Stomach (tissue), 9 donors: Measurements from ENCODE around the gene BDKRB1. TPM values are rescaled to one million over a fixed set of nuclear protein-coding genes. Genes with fewer than 3 reads are reported as not detected.

Experiments used
- DNase-seq, 2 donors: peaks; one replicate each; pipeline versions ENCODE4 v3.0.0 to v3.0.0-alpha.2; 2013 to 2019
- H3K27ac ChIP-seq, 5 donors: fragments of 200-600 bp in 4 of 5; sonication (generic) in 4 of 5; one replicate each; pipeline ENCODE4 v1.5.1; 2013 to 2019; ENCODE audit warnings: mild to moderate bottlenecking in 1 of 5, moderate library complexity in 1 of 5
- H3K27me3 ChIP-seq, 3 donors: fragments of 200-600 bp; sonication (generic); one replicate each; pipeline ENCODE4 v1.5.1; 2017 to 2019; ENCODE audit warnings: mixed run types in 1 of 3
- H3K36me3 ChIP-seq, 4 donors: fragments of 200-600 bp; sonication (generic); 1 replicate in 3 of 4; 2 replicates in 1 of 4; pipeline ENCODE4 v1.5.1; 2016 to 2019
- H3K4me1 ChIP-seq, 4 donors: fragments of 200-600 bp; sonication (generic); one replicate each; pipeline ENCODE4 v1.5.1; 2016 to 2019
- H3K4me3 ChIP-seq, 4 donors: fragments of 200-600 bp; sonication (generic) in 3 of 4; one replicate each; pipeline ENCODE4 v1.5.1; 2016 to 2019; ENCODE audit warnings: mild to moderate bottlenecking in 1 of 4
- H3K9me3 ChIP-seq, 4 donors: fragments of 200-600 bp; sonication (generic); one replicate each; pipeline ENCODE4 v1.5.1; 2016 to 2019
- CTCF ChIP-seq, 7 experiments: fragments of 450-650 bp in 4 of 7; fragments of 200-600 bp in 3 of 7; sonication (generic) in 3 of 7; IDR thresholded peaks; one replicate each; pipeline ENCODE4 v1.5.1; 2016 to 2019; ENCODE audit warnings: antibody characterized with exemption in 7 of 7, control low read depth in 2 of 7, mild to moderate bottlenecking in 1 of 7
- EP300 ChIP-seq: sonication (generic); formaldehyde crosslinking; IDR thresholded peaks from one replicate; pipeline ENCODE4 v1.6.1; 2017; ENCODE audit warnings: antibody characterized with exemption
- POLR2A ChIP-seq, 4 donors: fragments of 450-650 bp; IDR thresholded peaks; one replicate each; pipeline ENCODE4 v1.6.1; 2016; ENCODE audit warnings: antibody characterized with exemption in 4 of 4, control low read depth in 2 of 4, mild to moderate bottlenecking in 1 of 4, moderate library complexity in 1 of 4
- POLR2AphosphoS5 ChIP-seq, 3 donors: sonication (generic); formaldehyde crosslinking; IDR thresholded peaks; one replicate each; pipeline ENCODE4 v1.6.1; 2016; ENCODE audit warnings: antibody characterized with exemption in 3 of 3
- WGBS, 5 donors: extraction: QIAGEN DNeasy Blood & Tissue Kit in 3 of 5; methylation state at CpG; one replicate each; pipeline versions ENCODE4 v1.1.5 to v1.1.7; 2013 to 2018; 5-methylcytosine and 5-hydroxymethylcytosine counted together
- intact Hi-C: fragments of 100-400 bp; cut with DNase I; formaldehyde crosslinking; loops from one replicate; pipeline ENCODE4 v1.15.1; 2023; ENCODE audit warnings: low total_unique reads
- polyA plus RNA-seq, 3 donors: library from polyadenylated mRNA; stranded (reverse); fragments of 200-250 nt; gene quantifications; one replicate each; pipeline ENCODE4 v1.2.3, GENCODE V29; 2013
- total RNA-seq, 5 donors: library from RNA; depleted of rRNA; stranded (reverse); fragments of >200 nt; gene quantifications; one replicate each; pipeline versions ENCODE4 v1.1.0 to v1.2.3, GENCODE V29; 2014 to 2016
- donor health status: healthy with polysubstance abuse.
- donor health status: Bipolar disorder and iron deficiency.
- donor health status: healthy.

The BDKRB1 gene
- total and polyA plus RNA-seq, 8 donors = 0.92 to 7.1 (median 4.2) TPM; not detected in 3

GRCh38 chr14:96227428-96227827 lies 28.6 kb upstream of the BDKRB1 start:
- peaks cover 2 to 11% (median 7%) of the 10 kb centered on the region in 4 donors for H3K9me3 ChIP-seq
- TF ChIP-seq POLR2AphosphoS5 (IDR thresholded peaks at IDR 0.05) = no peak
- peak in 1 of 7 experiments; percentile 7 for TF ChIP-seq CTCF (IDR thresholded peaks at IDR 0.05)
- TF ChIP-seq EP300 = no peak
- intact Hi-C loops = no loop called here

DNA sequence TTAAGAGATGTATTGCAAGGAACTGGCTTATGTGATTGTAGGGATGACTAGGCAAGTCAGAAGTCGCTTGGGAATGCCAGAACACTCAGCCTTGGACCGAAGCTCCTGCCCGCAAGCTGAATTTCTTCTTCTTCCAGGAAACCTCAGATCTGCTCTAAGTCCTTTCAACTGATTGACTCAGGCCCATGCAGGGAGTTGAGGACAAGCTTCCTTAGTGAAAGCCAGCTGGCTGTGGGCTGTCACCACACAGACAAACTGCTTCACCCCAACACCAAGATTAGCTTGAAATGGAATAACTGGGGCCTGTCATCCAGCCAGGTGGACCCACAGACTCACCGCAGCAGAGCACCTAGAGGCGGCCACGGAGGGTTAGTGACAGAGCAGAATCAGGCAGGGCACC lies 26.7 kb upstream of the BDKRB1 start:
- intact Hi-C loops = no loop called here
- H3K9me3 ChIP-seq = peaks cover 2 to 11% (median 7%) of the 10 kb centered on the region in 4 donors
- no peak overlapping the region for H3K4me3 ChIP-seq
- H3K4me1 ChIP-seq = peaks cover 0 to 19% (median 17%) of the 10 kb centered on the region in 4 donors
- TF ChIP-seq POLR2AphosphoS5 (IDR thresholded peaks at IDR 0.05) = no peak
- no peak for TF ChIP-seq CTCF (IDR thresholded peaks at IDR 0.05)
- TF ChIP-seq EP300 = no peak
- TF ChIP-seq POLR2A (IDR thresholded peaks at IDR 0.05) = no peak
- no peak for DNase-seq
- H3K27me3 ChIP-seq = no peaks in the 10 kb centered on the region
- no peak overlapping the region for H3K27ac ChIP-seq
- H3K36me3 ChIP-seq = no peaks in the 10 kb centered on the region
- WGBS, 5 donors = 80 to 94% (median 91%) methylated on average over 6 of the region's 6 CpGs

More at GRCh38 chr14:96227428-96227827, 28.6 kb upstream of the BDKRB1 start:
- no peak overlapping the region for H3K4me3 ChIP-seq
- DNase-seq = no peak
- H3K4me1 ChIP-seq = peaks cover 0 to 20% (median 16%) of the 10 kb centered on the region in 4 donors
- H3K36me3 ChIP-seq = no peaks in the 10 kb centered on the region
- H3K27ac ChIP-seq = no peak overlapping the region
- WGBS, 5 donors = 82 to 92% (median 86%) methylated on average over 7 of the region's 7 CpGs
- H3K27me3 ChIP-seq = no peaks in the 10 kb centered on the region

GRCh38 chr14:96231056-96231455 lies 25.0 kb upstream of the BDKRB1 start:
- TF ChIP-seq POLR2A (IDR thresholded peaks at IDR 0.05) (no peak), EP300 (no peak), POLR2AphosphoS5 (IDR thresholded peaks at IDR 0.05) (no peak), CTCF (IDR thresholded peaks at IDR 0.05) (no peak)
- H3K36me3 ChIP-seq = no peaks in the 10 kb centered on the region
- peak in 1 of 2 donors; percentile 56 for DNase-seq
- H3K27me3 ChIP-seq = no peaks in the 10 kb centered on the region
- H3K27ac ChIP-seq = peak overlapping the region in 2 of 5 donors; percentile 22 to 48
- peaks cover 2 to 11% (median 7%) of the 10 kb centered on the region in 4 donors for H3K9me3 ChIP-seq
- H3K4me1 ChIP-seq = peaks cover 0 to 14% (median 1%) of the 10 kb centered on the region in 4 donors
- 63 to 78% (median 77%) methylated on average over 4 of the region's 4 CpGs for WGBS, 5 donors
- no peak overlapping the region for H3K4me3 ChIP-seq
- intact Hi-C loops = no loop called here

DNA sequence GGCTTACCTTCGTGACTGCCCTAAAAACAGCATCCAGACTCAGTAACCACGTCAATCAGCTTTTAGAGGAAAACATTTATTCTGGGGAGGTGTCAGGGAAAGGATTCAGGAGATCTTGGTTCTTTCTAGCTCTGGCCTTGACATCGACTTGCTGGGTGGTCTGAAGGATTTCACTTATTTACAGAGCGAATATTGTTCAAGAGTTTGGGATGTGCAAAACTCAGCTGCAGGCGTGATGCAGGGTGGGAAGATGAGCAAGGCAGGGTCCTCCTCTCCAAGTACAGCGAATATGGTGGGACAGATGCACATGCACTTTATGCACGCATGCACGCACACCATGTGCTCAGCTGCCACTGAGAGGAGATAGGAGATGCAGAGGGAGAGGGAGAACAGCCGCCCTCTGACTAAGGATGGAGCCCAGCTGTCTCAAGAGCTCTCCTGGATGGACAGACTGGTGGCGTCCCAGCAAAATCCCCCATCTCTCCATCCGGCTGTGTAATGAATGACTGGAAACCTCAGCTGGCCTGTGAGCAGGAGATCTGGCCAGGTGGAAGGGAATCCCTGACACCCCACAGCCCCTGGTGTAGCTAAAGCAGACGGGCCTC lies 24.4 kb upstream of the BDKRB1 start:
- peak overlapping the region in 2 of 5 donors; percentile 22 to 48 for H3K27ac ChIP-seq

GRCh38 chr14:96232506-96232905 lies 23.5 kb upstream of the BDKRB1 start:
- H3K27ac ChIP-seq = no peak overlapping the region
- H3K4me3 ChIP-seq = no peak overlapping the region
- H3K4me1 ChIP-seq = peaks cover 0 to 14% (median 0%) of the 10 kb centered on the region in 4 donors
- 67 to 80% (median 75%) methylated on average over 11 of the region's 11 CpGs for WGBS, 5 donors
- no peak for TF ChIP-seq POLR2AphosphoS5 (IDR thresholded peaks at IDR 0.05)
- no peak for TF ChIP-seq CTCF (IDR thresholded peaks at IDR 0.05)
- peaks cover 0 to 6% (median 1%) of the 10 kb centered on the region in 4 donors for H3K36me3 ChIP-seq
- DNase-seq = no peak
- no peaks in the 10 kb centered on the region for H3K27me3 ChIP-seq
- intact Hi-C loops = no loop called here
- H3K9me3 ChIP-seq = peaks cover 2 to 11% (median 7%) of the 10 kb centered on the region in 4 donors

More for the DNA sequence above, 24.4 kb upstream of the BDKRB1 start:
- intact Hi-C loops = no loop called here
- Histone ChIP-seq H3K9me3 (peaks cover 2 to 11% (median 7%) of the 10 kb centered on the region in 4 donors), H3K4me1 (peaks cover 0 to 14% (median 0%) of the 10 kb centered on the region in 4 donors), H3K4me3 (no peak overlapping the region), H3K27me3 (no peaks in the 10 kb centered on the region), H3K36me3 (no peaks in the 10 kb centered on the region)
- WGBS, 5 donors = 73 to 80% (median 75%) methylated on average over 10 to 12 of the region's 12 CpGs
- DNase-seq = peak in 1 of 2 donors; percentile 50
- TF ChIP-seq POLR2AphosphoS5 (IDR thresholded peaks at IDR 0.05) (no peak), EP300 (no peak), POLR2A (IDR thresholded peaks at IDR 0.05) (no peak)
